Adrenal gland (tissue), 12 donors: ENCODE results near the gene ZNF133. TPM values are rescaled to one million over a fixed set of nuclear protein-coding genes. Genes with fewer than 3 reads are reported as not detected.
"Not testable (repeated sequence)": the region's sequence is repeated elsewhere in the genome, so short reads cannot be mapped to it uniquely, and the experiment has no call there.

ENCODE experiments used
- DNase-seq, 7 donors: peaks; one replicate each; pipeline ENCODE4 v3.0.0-alpha.2; 2019 to 2020
- H3K27ac ChIP-seq, 5 donors: fragments of 200-600 bp; sonication (generic) in 4 of 5; 1 replicate in 3 of 5; 2 replicates in 2 of 5; pipeline versions ENCODE4 v1.5.1 to v1.8.0; 2016 to 2020; ENCODE audit warnings: mild to moderate bottlenecking in 1 of 5
- H3K27me3 ChIP-seq: fragments of 200-600 bp; 2 replicates; pipeline ENCODE4 v1.8.0; 2021
- H3K36me3 ChIP-seq, 2 donors: fragments of 200-600 bp; replicated peaks in 1 of 2; 1 replicate in 1 of 2; 2 replicates in 1 of 2; pipeline versions ENCODE4 v1.5.1 to v1.8.0; 2018 to 2022
- H3K4me1 ChIP-seq, 2 donors: fragments of 200-600 bp; replicated peaks in 1 of 2; 1 replicate in 1 of 2; 2 replicates in 1 of 2; pipeline versions ENCODE4 v1.5.1 to v1.8.0; 2018 to 2021
- H3K4me3 ChIP-seq, 4 donors: fragments of 200-600 bp; sonication (generic) in 3 of 4; one replicate each; pipeline ENCODE4 v1.5.1; 2016 to 2018
- H3K9me3 ChIP-seq, 3 donors: fragments of 200-600 bp; sonication (generic) in 1 of 3; replicated peaks in 1 of 3; 1 replicate in 2 of 3; 2 replicates in 1 of 3; pipeline versions ENCODE4 v1.5.1 to v1.8.0; 2016 to 2021
- CTCF ChIP-seq, 6 experiments: fragments of 450-650 bp in 4 of 6; fragments of 200-600 bp in 2 of 6; sonication (generic) in 1 of 6; IDR thresholded peaks; 1 replicate in 5 of 6; 2 replicates in 1 of 6; pipeline versions ENCODE4 v1.5.1 to v1.8.0; 2016 to 2021; ENCODE audit warnings: antibody characterized with exemption in 6 of 6, mild to moderate bottlenecking in 2 of 6, moderate library complexity in 1 of 6
- POLR2A ChIP-seq, 2 donors: fragments of 450-650 bp; IDR thresholded peaks; one replicate each; pipeline ENCODE4 v1.6.1; 2017; ENCODE audit warnings: antibody characterized with exemption in 2 of 2, mild to moderate bottlenecking in 2 of 2, moderate library complexity in 1 of 2
- WGBS, 4 donors: extraction: QIAGEN DNeasy Blood & Tissue Kit in 2 of 4; methylation state at CpG; one replicate each; pipeline versions ENCODE4 v1.1.5 to v1.1.7; 2013 to 2017; 5-methylcytosine and 5-hydroxymethylcytosine counted together
- intact Hi-C, 2 donors: fragments of 100-400 bp; cut with DNase I; formaldehyde crosslinking; loops; one replicate each; pipeline versions ENCODE4 v1.14.1 to v1.15.0; 2022 to 2023
- polyA plus RNA-seq, 3 donors: library from polyadenylated mRNA; stranded (reverse); fragments of 200-250 nt in 2 of 3; fragments of 350-450 nt in 1 of 3; fragmentation: Illumina TruSeq in 1 of 3; extraction: RNeasy Lipid Tissue Mini Kit (QIAGEN cat#74804) in 1 of 3; gene quantifications; one replicate each; pipeline ENCODE4 v1.2.3, GENCODE V29; 2013 to 2014
- total RNA-seq, 9 donors: library from RNA; depleted of rRNA in 4 of 9; stranded (reverse); fragments of >200 nt in 4 of 9; fragments of 120-200 nt in 1 of 9; fragmentation: NEBNext Ultra II Directional in 1 of 9; extraction: Animal tissue kit (Norgen Biotek cat#: 25700) in 1 of 9; gene quantifications; one replicate each; pipeline versions ENCODE4 v1.1.0 to v1.2.4, GENCODE V29; 2013 to 2023
- donor health status: healthy with polysubstance abuse.
- donor health status: Bipolar disorder and iron deficiency.
- donor health status: DM: yes; HTN: yes; CAD: no.
- donor health status: DM: no; HTN: no; CAD: no.
- donor health status: DM: no; HTN: no; CAD: no.
- donor health status: DM: yes; HTN: yes; CAD: no.

ZNF133 gene
- total and polyA plus RNA-seq, 12 donors: 7.1 to 54.9 (median 13.4) TPM

- Histone ChIP-seq H3K9me3 (no peaks in the 10 kb centered on the region), H3K4me3 (no peak overlapping the region), H3K36me3 (no peaks in the 10 kb centered on the region), H3K27me3 (no peaks in the 10 kb centered on the region), H3K4me1 (no peaks in the 10 kb centered on the region), H3K27ac (no peak overlapping the region)
- no peak for TF ChIP-seq CTCF (IDR thresholded peaks at IDR 0.05)
- TF ChIP-seq POLR2A (IDR thresholded peaks at IDR 0.05): no peak
- no peak for DNase-seq
- 56 to 73% (median 57%) methylated on average over 3 of the region's 3 CpGs for WGBS, 4 donors
- intact Hi-C loops: no loop called here
Measured at GRCh38 chr20:18324596-18325089, 36.3 kb downstream of the ZNF133 start.

- Histone ChIP-seq H3K4me1 (no peaks in the 10 kb centered on the region), H3K36me3 (no peaks in the 10 kb centered on the region), H3K27me3 (no peaks in the 10 kb centered on the region), H3K9me3 (no peaks in the 10 kb centered on the region), H3K27ac (no peak overlapping the region), H3K4me3 (no peak overlapping the region)
- TF ChIP-seq CTCF (IDR thresholded peaks at IDR 0.05) (no peak), POLR2A (IDR thresholded peaks at IDR 0.05) (no peak)
- intact Hi-C loops: no loop called here
- 89 to 99% (median 97%) methylated on average over 2 of the region's 2 CpGs for WGBS, 4 donors
- DNase-seq: no peak
Measured at GRCh38 chr20:18326990-18327389, 38.7 kb downstream of the ZNF133 start.

- no peaks in the 10 kb centered on the region for H3K4me1 ChIP-seq
- no peaks in the 10 kb centered on the region for H3K36me3 ChIP-seq
- H3K4me3 ChIP-seq: no peak overlapping the region
- no peak overlapping the region for H3K27ac ChIP-seq
- 84 to 95% (median 90%) methylated on average over 2 of the region's 2 CpGs for WGBS, 4 donors
- DNase-seq: no peak
- intact Hi-C loops: no loop called here
- H3K9me3 ChIP-seq: no peaks in the 10 kb centered on the region
- TF ChIP-seq CTCF (IDR thresholded peaks at IDR 0.05) (no peak), POLR2A (IDR thresholded peaks at IDR 0.05) (no peak)
- H3K27me3 ChIP-seq: no peaks in the 10 kb centered on the region
Measured at GRCh38 chr20:18331694-18332093, 43.4 kb downstream of the ZNF133 start.

- H3K4me1 ChIP-seq, H3K4me3 ChIP-seq, H3K36me3 ChIP-seq, H3K9me3 ChIP-seq, DNase-seq, H3K27ac ChIP-seq, H3K27me3 ChIP-seq, intact Hi-C loops: not testable (repeated sequence)
- 55 to 64% (median 63%) methylated on average over 3 of the region's 3 CpGs for WGBS, 4 donors
Measured at GRCh38 chr20:18349749-18350148, 61.4 kb downstream of the ZNF133 start.

GRCh38 chr20:18359854-18360253 is 71.5 kb downstream of the ZNF133 start:
- Histone ChIP-seq H3K27me3 (no peaks in the 10 kb centered on the region), H3K4me1 (no peaks in the 10 kb centered on the region), H3K36me3 (no peaks in the 10 kb centered on the region), H3K27ac (no peak overlapping the region), H3K9me3 (no peaks in the 10 kb centered on the region), H3K4me3 (no peak overlapping the region)
- intact Hi-C loops: no loop called here
- WGBS, 4 donors: 94 to 100% (median 95%) methylated on average over 1 of the region's 1 CpG
- no peak for TF ChIP-seq CTCF (IDR thresholded peaks at IDR 0.05)
- no peak for TF ChIP-seq POLR2A (IDR thresholded peaks at IDR 0.05)
- DNase-seq: no peak
